Peyer's patch (tissue), 4 donors: ENCODE measurements around the gene MPV17L.

ENCODE experiments used
- CTCF ChIP-seq, 6 experiments: fragments of 450-650 bp in 4 of 6; fragments of 200-600 bp in 2 of 6; sonication (generic) in 1 of 6; IDR thresholded peaks; one replicate each; pipeline ENCODE4 v1.5.1; 2017 to 2019; ENCODE audit warnings: antibody characterized with exemption in 6 of 6, mild to moderate bottlenecking in 3 of 6, moderate library complexity in 1 of 6
- POLR2A ChIP-seq, 2 donors: fragments of 450-650 bp; IDR thresholded peaks; one replicate each; pipeline ENCODE4 v1.5.1; 2017; ENCODE audit warnings: antibody characterized with exemption in 2 of 2, mild to moderate bottlenecking in 2 of 2, moderate library complexity in 2 of 2

GRCh38 chr16:15395631-15396508 is at the start of gene MPV17L:
- TF ChIP-seq POLR2A (IDR thresholded peaks at IDR 0.05): peak in 1 of 2 donors; percentile 28
- TF ChIP-seq CTCF (IDR thresholded peaks at IDR 0.05): peak in 1 of 6 experiments; percentile 12
